Heart left ventricle (tissue), 16 donors: ENCODE measurements around the gene LENG1. TPM values are rescaled to one million over a fixed set of nuclear protein-coding genes. Genes with fewer than 3 reads are reported as not detected.

Source experiments
- ATAC-seq, 4 donors: fragments of 200-7000 bp; cut with Tn5 transposase; one replicate each; pipeline ENCODE4 v1.9.1; 2020 to 2022; ENCODE audit warnings: moderate library complexity in 4 of 4, mild to moderate bottlenecking in 3 of 4, moderate number of reproducible peaks in 1 of 4
- DNase-seq, 5 donors: peaks; one replicate each; pipeline ENCODE4 v3.0.0-alpha.2; 2020
- H3K27ac ChIP-seq, 12 donors: fragments of 200-600 bp; sonication (generic) in 4 of 12; one replicate each; pipeline versions ENCODE4 v1.5.0 to v1.8.0; 2016 to 2022; ENCODE audit warnings: mild to moderate bottlenecking in 2 of 12
- H3K27me3 ChIP-seq, 9 donors: fragments of 200-600 bp; sonication (generic) in 2 of 9; one replicate each; pipeline versions ENCODE4 v1.5.1 to v1.8.0; 2016 to 2022; ENCODE audit warnings: mild to moderate bottlenecking in 3 of 9
- H3K36me3 ChIP-seq, 9 donors: fragments of 200-600 bp; sonication (generic) in 2 of 9; one replicate each; pipeline versions ENCODE4 v1.5.0 to v1.8.0; 2018 to 2022; ENCODE audit warnings: mild to moderate bottlenecking in 2 of 9
- H3K4me1 ChIP-seq, 12 donors: fragments of 200-600 bp; sonication (generic) in 4 of 12; one replicate each; pipeline versions ENCODE4 v1.5.0 to v1.8.0; 2016 to 2022; ENCODE audit warnings: mild to moderate bottlenecking in 3 of 12
- H3K4me3 ChIP-seq, 12 donors: fragments of 200-600 bp; sonication (generic) in 4 of 12; one replicate each; pipeline versions ENCODE4 v1.5.0 to v1.8.0; 2017 to 2022; ENCODE audit warnings: mild to moderate bottlenecking in 9 of 12, moderate library complexity in 4 of 12
- H3K9me3 ChIP-seq, 12 donors: fragments of 200-600 bp; sonication (generic) in 4 of 12; one replicate each; pipeline versions ENCODE4 v1.5.0 to v1.8.0; 2016 to 2022; ENCODE audit warnings: mild to moderate bottlenecking in 1 of 12
- POLR2A ChIP-seq, 2 donors: fragments of 450-650 bp; IDR thresholded peaks; one replicate each; pipeline ENCODE4 v1.6.1; 2017; ENCODE audit warnings: antibody characterized with exemption in 2 of 2, mild to moderate bottlenecking in 2 of 2, moderate library complexity in 2 of 2
- WGBS, 4 donors: extraction: QIAGEN DNeasy Blood & Tissue Kit in 2 of 4; methylation state at CpG; one replicate each; pipeline versions ENCODE4 v1.1.5 to v1.1.7; 2013 to 2018; 5-methylcytosine and 5-hydroxymethylcytosine counted together
- intact Hi-C, 10 donors: fragments of 100-400 bp; cut with DNase I; formaldehyde crosslinking; loops; one replicate each; pipeline versions ENCODE4 v1.11.1 to v1.14.2; 2022
- polyA plus RNA-seq, 2 donors: library from polyadenylated mRNA; stranded (reverse); fragments of 200-250 nt; gene quantifications; one replicate each; pipeline ENCODE4 v1.2.3, GENCODE V29; 2013
- total RNA-seq, 9 donors: library from RNA; depleted of rRNA in 2 of 9; stranded (reverse); fragments of >200 nt in 2 of 9; fragmentation: NEBNext Ultra II Directional in 3 of 9; extraction: Animal tissue kit (Norgen Biotek cat#: 25700) in 3 of 9; gene quantifications; one replicate each; pipeline versions ENCODE4 v1.1.0 to v1.2.4, GENCODE V29; 2016 to 2023
- TF ChIP-seq, protein P1 (sequence below), 12 donors: fragments of 200-600 bp; sonication (generic) in 4 of 12; IDR thresholded peaks; one replicate each; pipeline versions ENCODE4 v1.5.0 to v1.8.0; 2018 to 2022; ENCODE audit warnings: antibody characterized with exemption in 12 of 12, mild to moderate bottlenecking in 5 of 12
- donor health status: ischemic (EF 13 %, LVEDD 7.1; RV severe dilation, severe dysfunction).
- donor health status: healthy with polysubstance abuse.
- donor health status: DM: no; HTN: yes; CAD: no.
- donor health status: DM: no; HTN: no; CAD: no.
- donor health status: ischemic (EF 25% LVEDD 6.9; RV normal size, moderate dysfunction).
- donor health status: ischemic (EF 25% LVEDD 5.7; RV mildly dilated, moderate dysfunction).
- donor health status: healthy.
- donor health status: DM: yes; HTN: yes; CAD: no.
- donor health status: ischemic (EF 35%, LVEDD 5.7; RV mildly dilated, moderate dysfunction).
- donor health status: nonischemic (EF 11% LVEDD 7.7; RV severe dilation, severe dysfunction).
- donor health status: DM: yes; HTN: yes; CAD: no.
- donor health status: PGD.
- donor health status: ischemic (EF 29% LVEDD 5.4; RV normal size, mild dysfunction).
- donor health status: nonischemic (EF 23%, LVEDD 6.1; RV moderate dilation, normal function).

Gene LENG1
- total and polyA plus RNA-seq, 11 donors = 5.4 to 18.6 (median 7.0) TPM

DNA sequence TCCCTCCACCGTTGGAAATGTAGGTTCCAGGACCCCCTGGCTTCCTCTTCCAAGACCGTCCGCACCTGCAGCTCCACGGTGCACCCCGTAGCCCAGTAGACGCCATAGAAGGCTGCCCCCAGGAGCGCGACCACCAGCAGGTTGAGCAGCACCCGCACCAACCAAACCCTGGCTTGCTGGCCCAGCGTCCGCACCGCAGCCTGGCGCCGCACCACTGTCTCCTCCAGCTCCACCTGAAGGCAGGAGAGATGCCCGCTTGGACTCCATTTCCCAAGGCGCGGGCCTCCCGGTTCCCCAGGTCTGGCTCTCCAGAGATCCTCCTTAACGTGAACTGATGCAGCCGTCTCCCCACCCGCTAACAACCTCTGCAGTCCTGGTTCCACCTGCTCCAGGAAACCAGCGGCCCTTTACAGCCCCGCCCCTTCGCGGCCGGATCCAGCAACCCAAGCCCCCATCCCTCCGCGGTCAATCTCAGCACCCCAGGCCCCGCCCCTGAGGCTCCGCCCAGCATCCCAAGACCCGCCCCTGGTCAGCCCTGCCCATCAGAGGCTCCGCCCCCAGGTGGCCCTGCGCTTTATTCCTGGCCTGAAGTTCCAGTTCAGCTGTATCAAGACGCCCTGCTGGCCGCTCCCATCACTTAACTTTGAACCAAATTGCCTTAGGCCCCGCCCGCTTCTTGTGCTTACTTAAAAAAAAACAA, 5.0 kb upstream of the LENG1 start:
- Histone ChIP-seq H3K27ac (no peak overlapping the region), H3K27me3 (peaks cover 0 to 16% (median 2%) of the 10 kb centered on the region in 9 donors), H3K9me3 (no peaks in the 10 kb centered on the region), H3K4me3 (peak overlapping the region in 5 of 12 donors; percentile 21 to 56 (median 30)), H3K4me1 (peaks cover 0 to 52% (median 25%) of the 10 kb centered on the region in 12 donors), H3K36me3 (no peaks in the 10 kb centered on the region)
- intact Hi-C loops = loop anchor here in 1 of 10 donors (5.0 kb wide), 1 partner anchor 38 kb away; the partner anchor contains the start of gene RPS9
- WGBS, 4 donors = 8 to 13% (median 11%) methylated on average over 27 to 37 of the region's 37 CpGs
- ATAC-seq = peak in 2 of 4 donors; percentile 12 to 16
- TF ChIP-seq, protein P1, sequence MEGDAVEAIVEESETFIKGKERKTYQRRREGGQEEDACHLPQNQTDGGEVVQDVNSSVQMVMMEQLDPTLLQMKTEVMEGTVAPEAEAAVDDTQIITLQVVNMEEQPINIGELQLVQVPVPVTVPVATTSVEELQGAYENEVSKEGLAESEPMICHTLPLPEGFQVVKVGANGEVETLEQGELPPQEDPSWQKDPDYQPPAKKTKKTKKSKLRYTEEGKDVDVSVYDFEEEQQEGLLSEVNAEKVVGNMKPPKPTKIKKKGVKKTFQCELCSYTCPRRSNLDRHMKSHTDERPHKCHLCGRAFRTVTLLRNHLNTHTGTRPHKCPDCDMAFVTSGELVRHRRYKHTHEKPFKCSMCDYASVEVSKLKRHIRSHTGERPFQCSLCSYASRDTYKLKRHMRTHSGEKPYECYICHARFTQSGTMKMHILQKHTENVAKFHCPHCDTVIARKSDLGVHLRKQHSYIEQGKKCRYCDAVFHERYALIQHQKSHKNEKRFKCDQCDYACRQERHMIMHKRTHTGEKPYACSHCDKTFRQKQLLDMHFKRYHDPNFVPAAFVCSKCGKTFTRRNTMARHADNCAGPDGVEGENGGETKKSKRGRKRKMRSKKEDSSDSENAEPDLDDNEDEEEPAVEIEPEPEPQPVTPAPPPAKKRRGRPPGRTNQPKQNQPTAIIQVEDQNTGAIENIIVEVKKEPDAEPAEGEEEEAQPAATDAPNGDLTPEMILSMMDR (IDR thresholded peaks at IDR 0.05) = no peak
- TF ChIP-seq POLR2A (IDR thresholded peaks at IDR 0.05) = peak in 1 of 2 donors; percentile 35
- DNase-seq = peak in 4 of 5 donors; percentile 55 to 91 (median 84)

DNA sequence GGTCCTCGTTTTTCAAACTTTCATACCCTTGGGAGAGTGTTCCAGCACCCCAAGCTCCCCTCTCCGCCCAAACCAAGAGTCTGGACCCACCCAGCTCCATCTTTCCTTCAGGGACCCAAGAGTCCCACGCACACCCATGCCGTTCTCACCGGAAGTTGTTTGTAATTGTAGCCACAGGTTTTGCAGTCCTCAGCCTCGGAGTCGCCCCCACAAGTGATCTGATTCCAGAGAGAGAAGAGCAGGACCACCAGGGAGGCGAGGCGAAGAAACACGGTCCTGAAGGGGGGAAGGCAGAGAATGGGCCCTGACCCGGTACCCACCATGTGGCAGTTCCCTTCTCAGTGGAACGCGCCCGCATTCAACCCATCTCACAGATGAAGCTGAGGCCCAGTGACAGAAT, 3.4 kb upstream of the LENG1 start:
- 68 to 81% (median 76%) methylated on average over 14 of the region's 14 CpGs for WGBS, 4 donors
- DNase-seq (no peak), ATAC-seq (no peak)
- Histone ChIP-seq H3K27ac (peak overlapping the region in 4 of 12 donors; percentile 30 to 76 (median 44)), H3K27me3 (peaks cover 0 to 16% (median 2%) of the 10 kb centered on the region in 9 donors), H3K4me3 (peak overlapping the region in 9 of 12 donors; percentile 44 to 58 (median 50)), H3K9me3 (no peaks in the 10 kb centered on the region), H3K36me3 (peaks cover 0 to 6% (median 3%) of the 10 kb centered on the region in 9 donors), H3K4me1 (peaks cover 4 to 57% (median 36%) of the 10 kb centered on the region in 12 donors)
- TF ChIP-seq POLR2A (IDR thresholded peaks at IDR 0.05) = no peak
- TF ChIP-seq, protein P1 (IDR thresholded peaks at IDR 0.05) = no peak
- intact Hi-C loops = no loop called here

DNA sequence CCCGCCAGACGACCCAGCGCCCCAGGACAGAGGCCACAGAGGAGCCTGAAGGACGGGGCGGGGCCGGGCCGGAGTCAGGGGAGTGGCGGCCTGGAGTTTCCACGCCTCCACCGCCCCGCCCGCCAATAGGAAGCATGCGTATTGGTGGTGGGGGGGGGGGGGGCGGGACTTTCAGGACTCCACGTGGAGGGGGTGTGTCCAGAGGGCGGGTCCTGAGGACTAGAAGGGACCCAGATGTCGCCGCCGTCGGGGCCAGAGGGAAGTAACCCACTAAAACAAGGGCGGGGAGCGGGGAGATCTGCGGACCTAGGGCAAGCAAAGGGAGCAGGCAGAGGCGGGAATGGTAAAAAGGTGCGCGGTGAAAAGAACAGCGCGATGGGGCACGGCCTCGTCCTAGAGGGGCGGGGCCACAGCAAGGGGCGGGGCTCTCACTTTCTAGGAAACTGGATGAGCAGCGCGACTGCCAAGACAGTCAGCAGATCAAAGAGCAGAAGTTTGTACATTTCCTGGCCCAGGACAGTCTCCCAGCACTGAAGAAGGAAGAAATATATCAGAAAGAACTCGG, 2.8 kb upstream of the LENG1 start:
- H3K27ac ChIP-seq = peak overlapping the region in 5 of 12 donors; percentile 30 to 76 (median 34)
- H3K4me1 ChIP-seq = peaks cover 4 to 57% (median 36%) of the 10 kb centered on the region in 12 donors
- DNase-seq = peak; percentile 82 to 93 (median 89)
- peak overlapping the region in 10 of 12 donors; percentile 27 to 58 (median 50) for H3K4me3 ChIP-seq
- peaks cover 0 to 16% (median 2%) of the 10 kb centered on the region in 9 donors for H3K27me3 ChIP-seq
- peak in 3 of 4 donors; percentile 43 to 53 (median 49) for ATAC-seq
- H3K9me3 ChIP-seq = no peaks in the 10 kb centered on the region
- intact Hi-C loops = no loop called here
- WGBS, 4 donors = 3 to 5% (median 3%) methylated on average over 26 to 35 of the region's 35 CpGs
- peaks cover 0 to 11% (median 8%) of the 10 kb centered on the region in 9 donors for H3K36me3 ChIP-seq
- TF ChIP-seq, protein P1 (IDR thresholded peaks at IDR 0.05) = no peak
- no peak for TF ChIP-seq POLR2A (IDR thresholded peaks at IDR 0.05)

DNA sequence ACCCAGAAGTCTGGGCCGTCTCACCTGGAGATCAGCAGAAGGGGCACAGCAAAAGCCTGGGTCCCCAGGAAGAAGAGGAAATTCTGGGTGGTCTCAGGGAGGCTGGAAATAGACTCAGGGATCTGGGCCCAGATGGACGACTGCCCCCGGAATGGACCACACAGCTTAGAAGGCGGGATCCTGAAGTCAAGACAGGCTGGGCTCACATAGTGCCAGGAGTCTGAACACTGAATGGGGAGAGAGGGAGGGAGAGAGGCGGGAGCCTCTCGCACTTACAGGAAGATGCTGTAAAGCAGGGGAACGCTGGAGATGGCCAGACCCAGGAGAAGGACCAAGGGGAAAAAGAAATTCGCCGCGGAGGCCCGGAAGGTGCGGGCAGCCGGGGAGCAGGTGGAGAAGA, 1.3 kb upstream of the LENG1 start:
- intact Hi-C loops = no loop called here
- Histone ChIP-seq H3K27ac (peak overlapping the region in 5 of 12 donors; percentile 43 to 89 (median 81)), H3K36me3 (peaks cover 0 to 26% (median 23%) of the 10 kb centered on the region in 9 donors), H3K27me3 (peaks cover 0 to 16% (median 0%) of the 10 kb centered on the region in 9 donors), H3K9me3 (no peaks in the 10 kb centered on the region), H3K4me1 (peaks cover 4 to 57% (median 36%) of the 10 kb centered on the region in 12 donors), H3K4me3 (peak overlapping the region in 9 of 12 donors; percentile 50 to 84 (median 71))
- no peak for TF ChIP-seq POLR2A (IDR thresholded peaks at IDR 0.05)
- TF ChIP-seq, protein P1 (IDR thresholded peaks at IDR 0.05) = no peak
- ATAC-seq (no peak), DNase-seq (no peak)
- 50 to 55% (median 52%) methylated on average over 12 to 13 of the region's 13 CpGs for WGBS, 4 donors
